Ishikawa (cell line): ENCODE measurements around the gene TSLP.

Source experiments
- CREB1 ChIP-seq: IDR thresholded peaks from 2 replicates; pipeline ENCODE4 v1.6.1; 2012; ENCODE audit warnings: low read depth
- EGR1 ChIP-seq: IDR thresholded peaks from 2 replicates; pipeline ENCODE4 v1.6.1; 2012
- EP300 ChIP-seq: IDR thresholded peaks from 2 replicates; pipeline ENCODE4 v1.6.1; 2012; ENCODE audit warnings: borderline replicate concordance
- FOXM1 ChIP-seq: IDR thresholded peaks from 2 replicates; pipeline ENCODE4 v1.6.1; 2012; ENCODE audit warnings: low read depth, borderline replicate concordance
- NFIC ChIP-seq: IDR thresholded peaks from 2 replicates; pipeline ENCODE4 v1.6.1; 2012
- TAF1 ChIP-seq: IDR thresholded peaks from 2 replicates; pipeline ENCODE4 v1.6.1; 2012; ENCODE audit warnings: low read depth, mild to moderate bottlenecking
- YY1 ChIP-seq: IDR thresholded peaks from 2 replicates; pipeline ENCODE4 v1.6.1; 2012; ENCODE audit warnings: low read depth

DNA sequence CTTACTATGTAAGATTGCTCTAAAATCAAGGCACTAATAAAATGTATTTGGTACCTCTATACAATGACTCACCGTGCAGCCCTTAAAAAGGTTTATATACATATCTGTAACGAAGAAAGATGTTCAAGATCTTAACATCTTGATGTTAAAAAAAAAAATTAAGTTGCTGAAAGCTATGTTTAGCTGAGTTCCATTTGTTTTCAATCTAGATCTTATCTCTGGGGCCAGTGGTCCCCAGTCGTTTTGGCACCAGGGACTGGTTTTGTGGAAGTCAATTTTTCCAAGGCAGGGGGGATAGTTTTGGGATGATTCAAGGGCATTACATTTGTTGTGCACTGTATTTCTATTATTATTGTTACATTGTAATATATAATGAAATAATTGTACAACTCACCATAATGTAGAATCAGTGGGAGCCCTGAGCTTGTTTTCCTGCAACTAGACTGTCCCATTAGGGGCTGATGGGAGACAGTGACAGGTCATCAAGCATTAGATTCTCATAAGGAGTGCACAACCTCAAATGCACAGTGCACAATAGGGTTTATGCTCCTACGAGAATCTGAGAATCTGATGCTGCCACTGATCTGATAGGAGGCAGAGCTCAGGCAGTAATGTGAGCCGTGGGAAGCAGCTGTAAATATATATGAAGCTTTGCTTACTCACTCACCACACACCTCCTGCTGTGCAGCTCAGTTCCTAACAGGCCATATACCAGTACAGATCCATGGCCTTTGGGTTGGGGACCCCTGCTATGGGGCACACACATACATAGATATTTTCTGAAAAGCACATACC is 27.6 kb upstream of the TSLP start:
- TF ChIP-seq EGR1 (no peak), YY1 (no peak), EP300 (no peak), NFIC (no peak), CREB1 (no peak), FOXM1 (no peak), TAF1 (no peak)
